ENCODE data around the gene LCN6. TPM values are rescaled to one million over a fixed set of nuclear protein-coding genes. Genes with fewer than 3 reads are reported as not detected.

The LCN6 gene
- total and polyA plus RNA-seq, 2 donors (not counting 1 experiment from before 2014, with no cell fraction given) = 0.18 TPM; not detected in 1

DNA sequence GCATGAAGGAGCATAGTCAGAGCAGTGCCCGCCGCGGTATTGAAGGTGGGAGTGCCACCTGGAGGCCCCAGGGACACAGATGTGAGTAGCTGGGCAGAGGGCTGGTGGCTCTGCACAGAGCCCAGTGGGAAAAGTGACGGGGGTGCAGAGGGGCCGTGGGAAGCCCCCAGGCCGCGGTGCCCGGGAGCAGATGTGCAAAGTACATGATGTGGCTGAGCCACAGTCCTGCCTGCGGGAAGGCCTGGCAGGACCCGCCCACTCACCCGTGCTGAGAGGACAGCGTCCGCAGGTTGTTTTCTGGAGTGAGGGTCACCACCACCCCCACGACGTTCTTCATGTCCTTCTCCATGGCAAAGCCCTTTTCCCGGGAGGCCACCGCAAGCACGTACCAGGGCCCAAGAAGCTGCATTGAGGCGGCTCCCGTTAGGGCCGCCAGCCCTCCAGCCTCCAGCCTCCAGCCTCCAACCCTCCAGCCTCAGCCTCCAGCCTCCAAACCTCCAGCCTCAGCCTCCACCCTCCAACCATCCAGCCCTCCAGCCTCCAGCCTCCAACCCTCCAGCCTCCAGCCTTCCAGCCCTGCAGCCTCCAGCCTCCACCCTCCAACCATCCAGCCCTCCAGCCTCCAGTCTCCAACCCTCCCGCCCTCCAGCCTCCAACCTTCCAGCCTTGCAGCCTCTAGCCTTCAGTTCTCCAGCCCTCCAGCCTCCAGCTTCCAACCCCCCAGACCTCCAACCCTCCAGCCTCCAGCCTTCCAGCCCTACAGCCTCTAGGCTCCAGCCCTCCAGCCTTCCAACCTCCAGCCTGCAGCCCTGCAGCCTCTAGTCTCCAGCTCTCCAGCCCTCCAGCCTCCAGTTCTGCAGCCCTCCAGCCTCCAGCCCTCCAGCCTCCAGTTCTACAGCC is 914 bp downstream of the LCN6 start:
- H3K4me3 ChIP-seq (ENCODE audit: control extremely low read depth in 1 of 5, extremely low read depth in 1 of 5, insufficient read depth in 1 of 5, low read depth in 2 of 5, low read length in 4 of 5) = no peak overlapping the region
- H3K27me3 Mint-ChIP-seq = no peaks in the 10 kb centered on the region
- H3K4me1 Mint-ChIP-seq = peaks cover 68% of the 10 kb centered on the region
- WGBS (ENCODE audit: insufficient coverage) = 67% methylated on average over 19 of the region's 22 CpGs
- ChIA-PET CTCF (interaction anchor here (0.6 to 4.3 kb wide), 3 partner anchors 10 to 45 kb away, joined by 4 to 47 read pairs (median 25); partner anchors contain the start of gene LCN8), POLR2A (interaction anchor here (0.5 to 5.9 kb wide), 3 partner anchors 19 to 47 kb away, joined by 4 to 60 read pairs (median 4); no protein-coding TSS in a partner anchor)
- peaks cover 4 to 19% (median 15%) of the 10 kb centered on the region in 3 donors for H3K9me3 ChIP-seq (ENCODE audit: control extremely low read depth in 1 of 3, control insufficient read depth in 2 of 3, insufficient read depth in 1 of 3, low read length in 2 of 3)
- H3K27ac ChIP-seq (ENCODE audit: low read length in 2 of 2) = no peak overlapping the region
- no peak for ATAC-seq (ENCODE audit: low read depth)
- peaks cover 41 to 65% of the 10 kb centered on the region in 2 donors for H3K4me1 ChIP-seq (ENCODE audit: control insufficient read depth in 2 of 2, insufficient read depth in 2 of 2, low read length in 2 of 2)
- no peak for DNase-seq
- no peak overlapping the region for H3K9ac ChIP-seq (ENCODE audit: low read length)
- H3K36me3 ChIP-seq (replicated peaks in 1 of 2; ENCODE audit: control extremely low read depth in 1 of 2, control insufficient read depth in 1 of 2, extremely low read depth in 1 of 2, insufficient read depth in 2 of 2, low read length in 1 of 2) = no peaks in the 10 kb centered on the region
- no peak overlapping the region for H2AFZ ChIP-seq (ENCODE audit: insufficient read depth, low read depth, low read length, poor library complexity, severe bottlenecking)
- peaks cover 2% of the 10 kb centered on the region for H3K9me3 Mint-ChIP-seq (ENCODE audit: insufficient read depth)
- peaks cover 10% of the 10 kb centered on the region for H3K79me2 ChIP-seq (ENCODE audit: control insufficient read depth, insufficient read depth, low read length)
- no peaks in the 10 kb centered on the region for H3K27me3 ChIP-seq (replicated peaks in 1 of 4; ENCODE audit: control extremely low read depth in 1 of 4, control insufficient read depth in 3 of 4, insufficient read depth in 4 of 4, low read length in 3 of 4)
- H3K4me3 Mint-ChIP-seq = no peak overlapping the region
- peak overlapping the region; percentile 96 for H3K27ac Mint-ChIP-seq
- intact Hi-C loops (cut with micrococcal nuclease) = no loop called here
- H3K4me2 ChIP-seq (replicated peaks; ENCODE audit: low read depth, low read length, poor library complexity, severe bottlenecking) = no peak overlapping the region
- no peak for TF ChIP-seq EZH2 (IDR thresholded peaks at IDR 0.05; ENCODE audit: borderline replicate concordance, insufficient read depth, low read depth, low read length, poor library complexity, severe bottlenecking)
- TF ChIP-seq, protein P1, sequence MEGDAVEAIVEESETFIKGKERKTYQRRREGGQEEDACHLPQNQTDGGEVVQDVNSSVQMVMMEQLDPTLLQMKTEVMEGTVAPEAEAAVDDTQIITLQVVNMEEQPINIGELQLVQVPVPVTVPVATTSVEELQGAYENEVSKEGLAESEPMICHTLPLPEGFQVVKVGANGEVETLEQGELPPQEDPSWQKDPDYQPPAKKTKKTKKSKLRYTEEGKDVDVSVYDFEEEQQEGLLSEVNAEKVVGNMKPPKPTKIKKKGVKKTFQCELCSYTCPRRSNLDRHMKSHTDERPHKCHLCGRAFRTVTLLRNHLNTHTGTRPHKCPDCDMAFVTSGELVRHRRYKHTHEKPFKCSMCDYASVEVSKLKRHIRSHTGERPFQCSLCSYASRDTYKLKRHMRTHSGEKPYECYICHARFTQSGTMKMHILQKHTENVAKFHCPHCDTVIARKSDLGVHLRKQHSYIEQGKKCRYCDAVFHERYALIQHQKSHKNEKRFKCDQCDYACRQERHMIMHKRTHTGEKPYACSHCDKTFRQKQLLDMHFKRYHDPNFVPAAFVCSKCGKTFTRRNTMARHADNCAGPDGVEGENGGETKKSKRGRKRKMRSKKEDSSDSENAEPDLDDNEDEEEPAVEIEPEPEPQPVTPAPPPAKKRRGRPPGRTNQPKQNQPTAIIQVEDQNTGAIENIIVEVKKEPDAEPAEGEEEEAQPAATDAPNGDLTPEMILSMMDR (IDR thresholded peaks at IDR 0.05) = no peak
- H4K20me1 ChIP-seq (ENCODE audit: control insufficient read depth, insufficient read depth, low read length, poor library complexity, severe bottlenecking) = no peaks in the 10 kb centered on the region

DNA sequence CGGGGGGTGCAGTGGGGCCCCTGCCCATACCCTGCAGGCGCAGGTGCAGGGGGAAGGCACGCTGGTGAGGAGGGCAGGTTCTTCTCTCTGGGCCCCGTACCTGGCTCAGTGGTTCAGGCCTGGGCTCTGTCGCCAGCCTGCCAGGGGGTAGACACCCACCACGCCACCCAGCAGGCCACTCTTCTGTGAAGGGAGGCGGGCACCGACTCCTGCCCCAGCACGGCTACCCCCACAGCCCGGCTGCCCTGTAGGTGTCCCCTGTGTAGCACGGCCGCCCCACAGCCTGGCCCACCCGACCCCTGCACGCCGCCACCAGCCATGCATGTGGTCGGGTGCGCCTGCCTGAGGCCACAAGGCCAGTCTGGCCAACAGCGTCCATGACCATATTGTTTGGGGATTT is 1.7 kb downstream of the LCN6 start:
- intact Hi-C loops (cut with micrococcal nuclease) = no loop called here
- Mint-ChIP-seq H3K4me1 (peaks cover 70% of the 10 kb centered on the region), H3K27me3 (no peaks in the 10 kb centered on the region), H3K9me3 (ENCODE audit: insufficient read depth) (no peaks in the 10 kb centered on the region), H3K27ac (peak overlapping the region; percentile 81), H3K4me3 (no peak overlapping the region)
- H3K4me1 ChIP-seq (ENCODE audit: control insufficient read depth in 2 of 2, insufficient read depth in 2 of 2, low read length in 2 of 2) = peaks cover 41 to 73% of the 10 kb centered on the region in 2 donors
- H2AFZ ChIP-seq (ENCODE audit: insufficient read depth, low read depth, low read length, poor library complexity, severe bottlenecking) = no peak overlapping the region
- H3K27me3 ChIP-seq (replicated peaks in 1 of 4; ENCODE audit: control extremely low read depth in 1 of 4, control insufficient read depth in 3 of 4, insufficient read depth in 4 of 4, low read length in 3 of 4) = no peaks in the 10 kb centered on the region
- no peak overlapping the region for H3K27ac ChIP-seq (ENCODE audit: low read length in 2 of 2)
- peaks cover 4 to 12% (median 7%) of the 10 kb centered on the region in 3 donors for H3K9me3 ChIP-seq (ENCODE audit: control extremely low read depth in 1 of 3, control insufficient read depth in 2 of 3, insufficient read depth in 1 of 3, low read length in 2 of 3)
- TF ChIP-seq, protein P1 (IDR thresholded peaks at IDR 0.05) = no peak
- TF ChIP-seq EZH2 (IDR thresholded peaks at IDR 0.05; ENCODE audit: borderline replicate concordance, insufficient read depth, low read depth, low read length, poor library complexity, severe bottlenecking) = no peak
- ChIA-PET POLR2A (interaction anchor here (0.9 to 5.9 kb wide), 2 partner anchors 18 to 19 kb away, joined by 5 to 60 read pairs; no protein-coding TSS in a partner anchor), CTCF (interaction anchor here (1.6 kb wide), 1 partner anchor 11 kb away, joined by 5 read pairs; the partner anchor contains the start of gene LCN8)
- no peak overlapping the region for H3K9ac ChIP-seq (ENCODE audit: low read length)
- DNase-seq = no peak
- H3K4me3 ChIP-seq (ENCODE audit: control extremely low read depth in 1 of 5, extremely low read depth in 1 of 5, insufficient read depth in 1 of 5, low read depth in 2 of 5, low read length in 4 of 5) = no peak overlapping the region
- ATAC-seq (ENCODE audit: low read depth) = no peak
- H3K36me3 ChIP-seq (replicated peaks in 1 of 2; ENCODE audit: control extremely low read depth in 1 of 2, control insufficient read depth in 1 of 2, extremely low read depth in 1 of 2, insufficient read depth in 2 of 2, low read length in 1 of 2) = no peaks in the 10 kb centered on the region
- H4K20me1 ChIP-seq (ENCODE audit: control insufficient read depth, insufficient read depth, low read length, poor library complexity, severe bottlenecking) = no peaks in the 10 kb centered on the region
- H3K4me2 ChIP-seq (replicated peaks; ENCODE audit: low read depth, low read length, poor library complexity, severe bottlenecking) = no peak overlapping the region
- WGBS (ENCODE audit: insufficient coverage) = 88% methylated on average over 11 of the region's 18 CpGs
- H3K79me2 ChIP-seq (ENCODE audit: control insufficient read depth, insufficient read depth, low read length) = peaks cover 18% of the 10 kb centered on the region
